Measurements from ENCODE around the gene SACS. TPM values are rescaled to one million over a fixed set of nuclear protein-coding genes. Genes with fewer than 3 reads are reported as not detected.

The SACS gene
- total RNA-seq, 1 donor from 2014 or later = 87.9 TPM

DNA sequence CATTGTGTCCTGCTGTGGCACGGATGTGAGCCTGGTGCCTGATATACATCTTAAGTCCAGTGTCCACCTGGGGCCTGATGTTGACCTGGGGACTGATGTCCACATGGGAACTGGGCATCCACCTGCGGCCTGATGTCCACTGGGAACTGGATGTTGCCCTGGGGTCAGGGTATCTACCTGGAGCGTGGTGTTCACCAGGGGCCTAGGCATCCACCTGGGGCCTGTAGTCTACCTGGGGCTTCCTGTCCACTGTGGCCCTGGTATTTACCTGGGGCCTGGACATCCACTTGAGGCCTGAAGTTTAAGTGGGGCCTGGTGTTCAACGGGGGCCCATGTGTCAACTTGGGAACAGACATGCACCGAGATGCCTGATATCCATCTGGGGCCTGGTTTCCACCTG is 11.9 kb downstream of the SACS start:
- Mint-ChIP-seq H3K4me3 (ENCODE audit: unreplicated experiment) (no peak overlapping the region), H3K36me3 (ENCODE audit: low read depth) (peaks cover 1% of the 10 kb centered on the region), H3K9me3 (ENCODE audit: low read depth) (no peaks in the 10 kb centered on the region), H3K27me3 (ENCODE audit: low read depth) (no peaks in the 10 kb centered on the region), H3K4me1 (ENCODE audit: low read depth) (peaks cover 13% of the 10 kb centered on the region), H3K27ac (ENCODE audit: unreplicated experiment) (no peak overlapping the region)
- TF ChIP-seq, protein P1, sequence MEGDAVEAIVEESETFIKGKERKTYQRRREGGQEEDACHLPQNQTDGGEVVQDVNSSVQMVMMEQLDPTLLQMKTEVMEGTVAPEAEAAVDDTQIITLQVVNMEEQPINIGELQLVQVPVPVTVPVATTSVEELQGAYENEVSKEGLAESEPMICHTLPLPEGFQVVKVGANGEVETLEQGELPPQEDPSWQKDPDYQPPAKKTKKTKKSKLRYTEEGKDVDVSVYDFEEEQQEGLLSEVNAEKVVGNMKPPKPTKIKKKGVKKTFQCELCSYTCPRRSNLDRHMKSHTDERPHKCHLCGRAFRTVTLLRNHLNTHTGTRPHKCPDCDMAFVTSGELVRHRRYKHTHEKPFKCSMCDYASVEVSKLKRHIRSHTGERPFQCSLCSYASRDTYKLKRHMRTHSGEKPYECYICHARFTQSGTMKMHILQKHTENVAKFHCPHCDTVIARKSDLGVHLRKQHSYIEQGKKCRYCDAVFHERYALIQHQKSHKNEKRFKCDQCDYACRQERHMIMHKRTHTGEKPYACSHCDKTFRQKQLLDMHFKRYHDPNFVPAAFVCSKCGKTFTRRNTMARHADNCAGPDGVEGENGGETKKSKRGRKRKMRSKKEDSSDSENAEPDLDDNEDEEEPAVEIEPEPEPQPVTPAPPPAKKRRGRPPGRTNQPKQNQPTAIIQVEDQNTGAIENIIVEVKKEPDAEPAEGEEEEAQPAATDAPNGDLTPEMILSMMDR (IDR thresholded peaks at IDR 0.05) = no peak
- no peak for DNase-seq (ENCODE audit: low spot score)

DNA sequence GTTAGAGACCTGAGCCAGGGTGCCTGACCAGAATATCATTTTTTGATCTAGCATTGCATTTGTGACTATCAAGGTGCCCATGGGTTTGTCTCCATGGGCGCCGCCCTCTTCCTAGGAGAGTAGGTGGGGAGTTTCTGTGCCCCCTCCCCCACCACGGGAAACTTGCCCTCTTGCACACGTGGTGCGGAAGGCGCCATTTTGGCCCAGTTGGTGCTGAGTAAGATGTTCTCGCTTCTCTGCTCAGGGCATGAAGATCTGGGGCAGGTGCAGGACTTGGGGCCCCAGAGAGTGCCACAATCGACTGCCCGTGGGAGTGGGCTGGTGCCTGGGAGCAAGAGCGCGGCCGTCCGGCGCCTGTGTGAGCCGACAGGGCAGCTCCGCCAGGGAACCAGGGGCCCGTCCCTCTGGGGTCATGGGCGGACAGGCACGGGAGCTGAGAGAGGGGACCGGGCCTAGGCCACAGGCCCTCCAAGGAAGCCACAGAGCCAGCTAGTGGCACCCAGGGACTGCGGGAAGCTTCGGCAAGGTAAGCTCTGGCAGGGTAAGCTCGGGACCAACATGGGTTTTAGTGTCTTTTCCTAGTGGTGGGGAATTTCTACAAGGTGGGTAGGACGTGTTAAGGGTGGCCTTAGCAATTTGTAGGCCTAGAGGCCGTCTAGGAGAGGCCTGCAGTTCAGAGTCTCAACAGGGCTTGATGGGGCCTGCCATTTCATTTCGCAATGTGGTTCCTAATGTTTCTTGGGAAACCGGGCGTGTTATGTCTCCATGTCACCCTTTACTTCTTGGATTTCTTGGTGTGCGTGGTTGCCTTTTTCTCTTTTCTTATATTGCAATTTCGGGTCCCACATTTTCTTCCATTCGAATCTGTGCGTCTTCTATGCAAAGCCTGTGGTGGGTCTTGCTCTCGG is 14.5 kb downstream of the SACS start:
- no peaks in the 10 kb centered on the region for H3K36me3 Mint-ChIP-seq (ENCODE audit: low read depth)
- TF ChIP-seq, protein P1 (IDR thresholded peaks at IDR 0.05) = no peak
- no peak for DNase-seq (ENCODE audit: low spot score)
- no peaks in the 10 kb centered on the region for H3K27me3 Mint-ChIP-seq (ENCODE audit: low read depth)
- H3K4me1 Mint-ChIP-seq (ENCODE audit: low read depth) = peaks cover 10% of the 10 kb centered on the region
- no peaks in the 10 kb centered on the region for H3K9me3 Mint-ChIP-seq (ENCODE audit: low read depth)
- no peak overlapping the region for H3K4me3 Mint-ChIP-seq (ENCODE audit: unreplicated experiment)
- H3K27ac Mint-ChIP-seq (ENCODE audit: unreplicated experiment) = no peak overlapping the region

DNA sequence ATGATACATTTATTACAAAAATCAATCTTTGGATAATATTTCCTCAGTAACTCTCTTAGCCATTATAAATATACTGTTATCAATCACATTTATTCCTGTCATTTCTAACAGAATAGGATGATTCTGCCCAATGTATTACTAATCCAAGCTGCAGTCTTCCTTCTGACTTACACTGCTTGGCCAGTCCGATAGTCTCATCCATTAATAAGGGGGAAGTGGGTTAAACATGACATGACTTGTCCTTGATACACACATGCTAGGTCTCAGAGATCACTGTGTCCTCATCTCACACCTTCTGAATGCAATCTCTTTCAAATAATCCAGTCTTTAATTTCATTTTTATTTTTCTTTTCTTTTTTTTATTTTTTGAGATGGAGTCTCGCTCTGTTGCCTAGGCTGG is 18.8 kb downstream of the SACS start:
- peaks cover 14% of the 10 kb centered on the region for H3K4me1 Mint-ChIP-seq (ENCODE audit: low read depth)
- H3K4me3 Mint-ChIP-seq (ENCODE audit: unreplicated experiment) = no peak overlapping the region
- no peak for DNase-seq (ENCODE audit: low spot score)
- no peaks in the 10 kb centered on the region for H3K27me3 Mint-ChIP-seq (ENCODE audit: low read depth)
- no peaks in the 10 kb centered on the region for H3K9me3 Mint-ChIP-seq (ENCODE audit: low read depth)
- no peak overlapping the region for H3K27ac Mint-ChIP-seq (ENCODE audit: unreplicated experiment)
- peaks cover 11% of the 10 kb centered on the region for H3K36me3 Mint-ChIP-seq (ENCODE audit: low read depth)
- TF ChIP-seq, protein P1 (IDR thresholded peaks at IDR 0.05) = no peak

DNA sequence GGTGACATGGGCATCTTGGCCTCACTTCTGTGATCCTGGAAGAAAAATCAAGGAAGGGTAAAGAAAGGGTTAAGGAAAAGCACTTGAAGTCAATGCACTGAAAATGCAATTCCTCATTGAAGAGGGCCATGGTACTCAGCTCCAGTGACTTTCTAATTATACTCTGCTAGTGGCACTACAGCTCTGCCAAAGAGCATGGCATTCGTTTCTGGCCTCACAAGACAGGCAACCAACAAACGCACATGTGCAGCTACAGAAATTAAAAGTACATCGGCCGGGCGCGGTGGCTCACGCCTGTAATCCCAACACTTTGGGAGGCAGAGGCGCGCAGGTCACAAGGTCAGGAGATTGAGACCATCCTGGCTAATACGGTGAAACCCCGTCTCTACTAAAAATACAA is 21.8 kb downstream of the SACS start:
- Mint-ChIP-seq H3K36me3 (ENCODE audit: low read depth) (peaks cover 17% of the 10 kb centered on the region), H3K4me1 (ENCODE audit: low read depth) (peaks cover 10% of the 10 kb centered on the region), H3K27me3 (ENCODE audit: low read depth) (no peaks in the 10 kb centered on the region), H3K4me3 (ENCODE audit: unreplicated experiment) (no peak overlapping the region), H3K27ac (ENCODE audit: unreplicated experiment) (no peak overlapping the region), H3K9me3 (ENCODE audit: low read depth) (no peaks in the 10 kb centered on the region)
- no peak for DNase-seq (ENCODE audit: low spot score)
- TF ChIP-seq, protein P1 (IDR thresholded peaks at IDR 0.05) = no peak

DNA sequence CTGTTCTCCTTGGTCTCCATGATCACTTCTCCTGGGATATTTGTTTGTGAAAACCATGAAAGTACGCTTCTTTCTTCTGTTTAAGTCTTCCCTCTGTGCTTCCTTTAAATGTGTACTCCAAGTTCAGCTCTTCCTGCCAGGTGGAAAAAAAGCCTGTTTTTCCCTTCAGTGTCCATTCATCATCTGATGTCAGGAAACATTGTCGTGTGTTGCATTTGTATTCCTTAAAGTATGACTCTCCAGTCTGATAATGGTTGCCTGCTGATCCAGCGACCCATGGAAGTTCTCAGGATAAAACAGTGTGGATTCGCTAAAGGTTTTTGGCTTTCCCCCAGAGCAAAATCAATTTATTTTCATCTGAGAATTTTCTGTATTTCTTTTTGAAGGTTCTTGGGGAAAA is 22.3 kb downstream of the SACS start:
- TF ChIP-seq, protein P1 (IDR thresholded peaks at IDR 0.05) = no peak
- Mint-ChIP-seq H3K27ac (ENCODE audit: unreplicated experiment) (no peak overlapping the region), H3K9me3 (ENCODE audit: low read depth) (no peaks in the 10 kb centered on the region), H3K27me3 (ENCODE audit: low read depth) (no peaks in the 10 kb centered on the region), H3K4me1 (ENCODE audit: low read depth) (peaks cover 9% of the 10 kb centered on the region), H3K36me3 (ENCODE audit: low read depth) (peaks cover 17% of the 10 kb centered on the region), H3K4me3 (ENCODE audit: unreplicated experiment) (no peak overlapping the region)
- DNase-seq (ENCODE audit: low spot score) = no peak

Measured in chondrocyte (in vitro differentiated cells).